Panc1 (cell line): ENCODE results near the gene PF4V1.

Source experiments
- CTCF ChIP-seq: fragments of 450-650 bp; IDR thresholded peaks from 2 replicates; pipeline ENCODE4 v1.5.1; 2017; ENCODE audit warnings: mild to moderate bottlenecking
- TF ChIP-seq, protein P1 (sequence below), 2 experiments: IDR thresholded peaks; 2 replicates each; pipeline ENCODE4 v1.6.1; 2011 to 2012; ENCODE audit warnings: low read depth in 2 of 2, control low read depth in 1 of 2, low read length in 1 of 2, mild to moderate bottlenecking in 1 of 2, moderate library complexity in 1 of 2; ENCODE audit not compliant: insufficient read depth in 1 of 2

DNA sequence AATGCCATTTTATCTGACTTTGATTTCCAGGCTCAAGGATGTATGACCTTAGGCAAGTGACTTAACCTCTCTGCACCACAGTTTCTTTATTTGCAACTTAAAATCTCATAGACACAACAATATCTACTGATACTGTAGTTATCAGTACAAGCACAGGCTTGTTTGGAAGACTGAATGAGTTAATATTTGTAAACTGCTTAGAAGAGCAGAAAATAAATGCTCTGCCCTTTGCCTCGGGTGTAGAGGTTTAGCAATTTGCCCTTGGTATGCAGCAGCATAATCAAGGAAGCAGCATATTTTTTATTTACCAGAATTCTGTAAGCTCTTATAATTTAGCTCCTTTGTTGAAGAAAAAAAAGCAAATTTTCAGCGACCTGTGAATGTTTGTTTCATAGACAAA, 13.2 kb downstream of the PF4V1 start:
- no peak for TF ChIP-seq CTCF
- TF ChIP-seq, protein P1, sequence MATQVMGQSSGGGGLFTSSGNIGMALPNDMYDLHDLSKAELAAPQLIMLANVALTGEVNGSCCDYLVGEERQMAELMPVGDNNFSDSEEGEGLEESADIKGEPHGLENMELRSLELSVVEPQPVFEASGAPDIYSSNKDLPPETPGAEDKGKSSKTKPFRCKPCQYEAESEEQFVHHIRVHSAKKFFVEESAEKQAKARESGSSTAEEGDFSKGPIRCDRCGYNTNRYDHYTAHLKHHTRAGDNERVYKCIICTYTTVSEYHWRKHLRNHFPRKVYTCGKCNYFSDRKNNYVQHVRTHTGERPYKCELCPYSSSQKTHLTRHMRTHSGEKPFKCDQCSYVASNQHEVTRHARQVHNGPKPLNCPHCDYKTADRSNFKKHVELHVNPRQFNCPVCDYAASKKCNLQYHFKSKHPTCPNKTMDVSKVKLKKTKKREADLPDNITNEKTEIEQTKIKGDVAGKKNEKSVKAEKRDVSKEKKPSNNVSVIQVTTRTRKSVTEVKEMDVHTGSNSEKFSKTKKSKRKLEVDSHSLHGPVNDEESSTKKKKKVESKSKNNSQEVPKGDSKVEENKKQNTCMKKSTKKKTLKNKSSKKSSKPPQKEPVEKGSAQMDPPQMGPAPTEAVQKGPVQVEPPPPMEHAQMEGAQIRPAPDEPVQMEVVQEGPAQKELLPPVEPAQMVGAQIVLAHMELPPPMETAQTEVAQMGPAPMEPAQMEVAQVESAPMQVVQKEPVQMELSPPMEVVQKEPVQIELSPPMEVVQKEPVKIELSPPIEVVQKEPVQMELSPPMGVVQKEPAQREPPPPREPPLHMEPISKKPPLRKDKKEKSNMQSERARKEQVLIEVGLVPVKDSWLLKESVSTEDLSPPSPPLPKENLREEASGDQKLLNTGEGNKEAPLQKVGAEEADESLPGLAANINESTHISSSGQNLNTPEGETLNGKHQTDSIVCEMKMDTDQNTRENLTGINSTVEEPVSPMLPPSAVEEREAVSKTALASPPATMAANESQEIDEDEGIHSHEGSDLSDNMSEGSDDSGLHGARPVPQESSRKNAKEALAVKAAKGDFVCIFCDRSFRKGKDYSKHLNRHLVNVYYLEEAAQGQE (IDR thresholded peaks at IDR 0.05; ENCODE audit: insufficient read depth in 1 of 2, low read depth in 2 of 2, low read length in 1 of 2): no peak
